K562 (cell line): Measurements from ENCODE around the gene LEPROT. TPM values are rescaled to one million over a fixed set of nuclear protein-coding genes. Genes with fewer than 3 reads are reported as not detected.

Experiments used
- ATAC-seq: fragments of 200-7000 bp; cut with Tn5 transposase; 3 replicates; pipeline ENCODE4 v1.9.1; 2020; ENCODE audit warnings: moderate library complexity
- BruUV-seq: library from RNA; stranded (reverse); fragments of 400-500 nt; replicated peaks from 2 replicates; lab custom pipeline; 2021; lab: Mats Ljungman, UMichigan
- CTCF ChIA-PET: fragments of 300-600 bp; formaldehyde crosslinking; extraction: SDS; loops from one replicate; lab custom pipeline; 2021; ENCODE audit warnings: low intra/inter-chr PET ratio; lab: Yijun Ruan, JAX
- POLR2A ChIA-PET: fragments of 300-600, 350-650 bp; sonication (Branson Sonifier 250); formaldehyde crosslinking; extraction: SDS; loops from one replicate; lab custom pipeline; 2021; ENCODE audit warnings: antibody characterized with exemption, inconsistent platforms; lab: Yijun Ruan, JAX
- DNase-seq, 4 experiments: peaks; one replicate each; pipeline versions ENCODE4 v3.0.0 to v3.0.0-alpha.2; 2011 to 2018; ENCODE audit warnings: low spot score in 3 of 4, mixed read lengths in 3 of 4; ENCODE audit errors: extremely low read depth in 1 of 4
- FAIRE-seq: peaks from 2 replicates; lab custom pipeline; 2011; peaks lifted over from hg19 to GRCh38; lab: Jason Lieb, UNC
- H2AFZ ChIP-seq: 2 replicates; pipeline ENCODE4 v1.6.0; 2011; ENCODE audit warnings: low read depth, low read length, control low read depth, inconsistent platforms
- H3K27ac ChIP-seq: fragments of 200-600 bp; 3 replicates; pipeline ENCODE4 v1.8.0; 2011; ENCODE audit warnings: low read depth, mild to moderate bottlenecking, control low read depth, inconsistent platforms, low read length, moderate library complexity, mixed read lengths; ENCODE audit errors: extremely low read depth
- H3K27me3 ChIP-seq, 2 experiments: fragments of 300-600 bp in 1 of 2; 2 replicates in 1 of 2; 3 replicates in 1 of 2; pipeline versions ENCODE4 v1.6.0 to v1.8.0; 2011; ENCODE audit warnings: inconsistent platforms in 2 of 2, low read length in 2 of 2, mild to moderate bottlenecking in 1 of 2, mixed read lengths in 1 of 2, moderate library complexity in 1 of 2; ENCODE audit not compliant: control insufficient read depth in 2 of 2, insufficient read depth in 2 of 2
- H3K36me3 ChIP-seq: fragments of 300-600 bp; 3 replicates; pipeline ENCODE4 v1.8.0; 2011; ENCODE audit warnings: mild to moderate bottlenecking, low read length, inconsistent platforms; ENCODE audit not compliant: control insufficient read depth, insufficient read depth
- H3K4me1 ChIP-seq, 2 experiments: fragments of 200-600 bp in 1 of 2; replicated peaks in 1 of 2; 2 replicates in 1 of 2; 3 replicates in 1 of 2; pipeline versions ENCODE4 v1.5.1 to v1.8.0; 2011; ENCODE audit warnings: inconsistent platforms in 2 of 2, low read length in 2 of 2, mild to moderate bottlenecking in 1 of 2, mixed read lengths in 1 of 2, moderate library complexity in 1 of 2; ENCODE audit not compliant: control insufficient read depth in 2 of 2, insufficient read depth in 2 of 2
- H3K4me2 ChIP-seq: 2 replicates; pipeline ENCODE4 v1.6.1; 2011; ENCODE audit warnings: low read length, control low read depth, inconsistent platforms, mixed read lengths; ENCODE audit not compliant: insufficient read depth
- H3K4me3 ChIP-seq: fragments of 200-600 bp; sonication (generic), shearing (Covaris generic); 2 replicates; pipeline ENCODE4 v1.5.1; 2016; ENCODE audit warnings: control low read depth, inconsistent platforms
- H3K79me2 ChIP-seq: fragments of 200-600 bp; 3 replicates; pipeline ENCODE4 v1.8.0; 2011; ENCODE audit warnings: low read length, inconsistent platforms; ENCODE audit not compliant: control insufficient read depth, insufficient read depth
- H3K9ac ChIP-seq, 2 experiments: 2 replicates each; pipeline versions ENCODE4 v1.6.0 to v1.6.1; 2011; ENCODE audit warnings: low read depth in 2 of 2, low read length in 2 of 2, control low read depth in 1 of 2, inconsistent platforms in 1 of 2, mild to moderate bottlenecking in 1 of 2, mixed read lengths in 1 of 2; ENCODE audit not compliant: insufficient read depth in 1 of 2
- H3K9me1 ChIP-seq: one replicate; pipeline ENCODE4 v1.6.0; 2011; ENCODE audit warnings: inconsistent platforms, mild to moderate bottlenecking, low read length, moderate library complexity; ENCODE audit not compliant: control insufficient read depth, insufficient read depth
- H3K9me3 ChIP-seq: replicated peaks from 2 replicates; pipeline ENCODE4 v1.5.1; 2011; ENCODE audit warnings: low read depth, low read length, inconsistent platforms; ENCODE audit not compliant: control insufficient read depth, insufficient read depth
- H4K20me1 ChIP-seq: replicated peaks from 2 replicates; pipeline ENCODE4 v1.6.1; 2011; ENCODE audit warnings: low read length, inconsistent platforms, mixed read lengths; ENCODE audit not compliant: control insufficient read depth, insufficient read depth
- ATF6 ChIP-seq: sonication (generic); formaldehyde crosslinking; IDR thresholded peaks from 2 replicates; pipeline ENCODE4 v1.4.0; 2020; ENCODE audit warnings: mild to moderate bottlenecking, missing genetic modification reagents
- CXXC5 ChIP-seq: fragments of 250-450 bp; sonication (Bioruptor Pico); IDR thresholded peaks from 2 replicates; pipeline ENCODE4 v1.8.0; 2022; ENCODE audit warnings: inconsistent platforms, mild to moderate bottlenecking, moderate library complexity
- FUS ChIP-seq: fragments of 200-400 bp; formaldehyde crosslinking; optimal IDR thresholded peaks from 2 replicates; pipeline ENCODE3; 2017; ENCODE audit warnings: low read depth, low read length
- HNRNPLL ChIP-seq: fragments of 200-400 bp; formaldehyde crosslinking; IDR thresholded peaks from 2 replicates; pipeline ENCODE4 v1.6.1; 2017; ENCODE audit warnings: low read length, low read depth, mild to moderate bottlenecking; ENCODE audit not compliant: poor library complexity, severe bottlenecking
- MAFK ChIP-seq: IDR thresholded peaks from 2 replicates; pipeline ENCODE4 v1.6.1; 2011; ENCODE audit warnings: low read length, improper control_type of control experiment
- MEF2A ChIP-seq: IDR thresholded peaks from 2 replicates; pipeline ENCODE4 v1.6.1; 2011; ENCODE audit warnings: low read depth, mild to moderate bottlenecking, low read length, moderate library complexity; ENCODE audit not compliant: control insufficient read depth
- NUFIP1 ChIP-seq: fragments of 450-650 bp; IDR thresholded peaks from 2 replicates; pipeline ENCODE4 v1.6.1; 2018; ENCODE audit not compliant: partially characterized antibody
- PCBP2 ChIP-seq: fragments of 200-400 bp; formaldehyde crosslinking; IDR thresholded peaks from 2 replicates; pipeline ENCODE4 v1.6.1; 2018; ENCODE audit warnings: low read length, low read depth, mild to moderate bottlenecking, moderate library complexity; ENCODE audit not compliant: poor library complexity, severe bottlenecking
- RNF2 ChIP-seq: sonication (generic); IDR thresholded peaks from 2 replicates; pipeline ENCODE4 v1.6.1; 2016
- UBTF ChIP-seq, 2 experiments: IDR thresholded peaks; 2 replicates each; pipeline ENCODE4 v1.6.1; 2012; ENCODE audit warnings: improper control_type of control experiment in 2 of 2, low read depth in 2 of 2, low read length in 2 of 2, borderline replicate concordance in 1 of 2
- YY1 ChIP-seq, 3 experiments: IDR thresholded peaks; 2 replicates each; pipeline ENCODE4 v1.6.1; 2011; ENCODE audit warnings: low read length in 2 of 3, mild to moderate bottlenecking in 2 of 3, moderate library complexity in 2 of 3, borderline replicate concordance in 1 of 3, control low read depth in 1 of 3, low read depth in 1 of 3; ENCODE audit not compliant: insufficient read depth in 3 of 3, insufficient replicate concordance in 2 of 3, control insufficient read depth in 1 of 3, insufficient read length in 1 of 3; ENCODE audit errors: extremely low read depth in 1 of 3
- ZNF232 ChIP-seq: sonication (generic); formaldehyde crosslinking; IDR thresholded peaks from 2 replicates; pipeline ENCODE4 v1.8.0; 2022; ENCODE audit warnings: mild to moderate bottlenecking, missing genetic modification reagents
- ZNF280B ChIP-seq: fragments of 250-450 bp; sonication (Bioruptor Pico); IDR thresholded peaks from 2 replicates; pipeline ENCODE4 v1.5.1; 2021; ENCODE audit warnings: mild to moderate bottlenecking
- WGBS: fragments of 100-300 bp; shearing (Covaris generic); methylation state at CpG from one replicate; pipeline ENCODE4 v1.1.6; 2016; ENCODE audit warnings: low coverage, mixed read lengths; ENCODE audit not compliant: insufficient coverage; ENCODE audit errors: missing lambda C conversion rate; 5-methylcytosine and 5-hydroxymethylcytosine counted together
- in situ Hi-C: fragments of 300-500 bp; cut with MboI; formaldehyde crosslinking; loops from 4 replicates; pipeline ENCODE4 v1.15.0; 2018; ENCODE audit warnings: inconsistent platforms, mixed read lengths
- intact Hi-C: fragments of 100-400 bp; cut with micrococcal nuclease; formaldehyde crosslinking; loops from 2 replicates; pipeline ENCODE4 v1.14.2; 2022
- polyA plus RNA-seq, 8 experiments: library from polyadenylated mRNA; depleted of rRNA in 4 of 8; stranded (reverse) in 5 of 8; unstranded in 3 of 8; fragments of >200 nt; fragmentation: Nextera tagmentation in 2 of 8; fragmentation: Illumina TruSeq in 1 of 8; extraction: Ambion mirVana in 2 of 8; extraction: Trizol in 1 of 8; gene quantifications; 2 replicates each; pipeline versions ENCODE4 v1.2.1 to v1.2.3, GENCODE V29; 2011 to 2014; ENCODE audit warnings: inconsistent platforms in 1 of 8, missing spikeins in 1 of 8
- total RNA-seq, 7 experiments: library from RNA; depleted of rRNA in 6 of 7; stranded (reverse); fragments of >200 nt in 6 of 7; fragmentation: Illumina TruSeq in 2 of 7; extraction: Trizol in 2 of 7; gene quantifications; 2 replicates each; pipeline versions ENCODE4 v1.2.1 to v1.2.3, GENCODE V29; 2011 to 2021; ENCODE audit warnings: low replicate concordance in 1 of 7

The LEPROT gene
- total and polyA plus RNA-seq, 9 of the 15 experiments (the other 6 are each of a cell fraction or from before 2014, with no cell fraction given), result 28.1 to 97.5 (median 45.8) TPM

GRCh38 chr1:65419681-65420589, 533 bp upstream of the LEPROT start:
- FAIRE-seq (peak; percentile 75), DNase-seq (peak; percentile 96 to 98 (median 96)), ATAC-seq (peak; percentile 91)
- H3K9me3 ChIP-seq, result no peaks in the 10 kb centered on the region
- peak overlapping the region; percentile 68 to 89 for H3K9ac ChIP-seq
- H3K27me3 ChIP-seq, result no peaks in the 10 kb centered on the region
- H3K79me2 ChIP-seq, result peaks cover 44% of the 10 kb centered on the region
- intact Hi-C loops, result loop anchor here (2.0 to 5.0 kb wide), 5 partner anchors 57 to 353 kb away; no protein-coding TSS in a partner anchor
- peak overlapping the region; percentile 85 for H3K27ac ChIP-seq
- in situ Hi-C loops, result loop anchor here (5.0 to 10.0 kb wide), 2 partner anchors 183 to 355 kb away; no protein-coding TSS in a partner anchor
- BruUV-seq, result no TSS peak
- POLR2A ChIA-PET, result interaction anchor here (0.6 to 2.7 kb wide), 8 partner anchors 8 to 271 kb away, joined by 3 to 7 read pairs (median 3); no protein-coding TSS in a partner anchor
- 1% methylated on average over 26 of the region's 52 CpGs for WGBS
- H4K20me1 ChIP-seq, result peaks cover 3% of the 10 kb centered on the region; the same call in 1 of the 2 replicates
- H3K36me3 ChIP-seq, result peaks cover 25% of the 10 kb centered on the region
- H3K4me2 ChIP-seq, result peak overlapping the region; percentile 95
- H2AFZ ChIP-seq, result peak overlapping the region; percentile 79
- no peaks in the 10 kb centered on the region for H3K9me1 ChIP-seq
- CTCF ChIA-PET, result no interaction called here
- H3K4me1 ChIP-seq, result peaks cover 25 to 61% of the 10 kb centered on the region in 2 experiments
- H3K4me3 ChIP-seq, result peak overlapping the region; percentile 83
- TF ChIP-seq PCBP2 (no peak), ZNF280B (CRISPR knock-in tag) (no peak), FUS (no peak), RNF2 (no peak), CXXC5 (CRISPR knock-in tag) (peak; percentile 75), MAFK (no peak), ATF6 (CRISPR knock-in tag) (no peak), UBTF (IDR thresholded peaks at IDR 0.05; ENCODE audit: borderline replicate concordance in 1 of 2, low read depth in 2 of 2, low read length in 2 of 2) (peak in 1 of 2 experiments; percentile 67; a peak in 1 of 4 replicates), MEF2A (no peak), YY1 (IDR thresholded peaks at IDR 0.05; ENCODE audit: borderline replicate concordance in 1 of 3, control insufficient read depth in 1 of 3, extremely low read depth in 1 of 3, insufficient read depth in 3 of 3, insufficient read length in 1 of 3, insufficient replicate concordance in 2 of 3, low read depth in 1 of 3, low read length in 2 of 3) (peak in 1 of 3 experiments; percentile 7), NUFIP1 (no peak), ZNF232 (CRISPR knock-in tag) (no peak), HNRNPLL (peak; percentile 63)
